GM12878 (cell line): ENCODE measurements around the gene JMJD6. TPM values are rescaled to one million over a fixed set of nuclear protein-coding genes. Genes with fewer than 3 reads are reported as not detected.

Experiments
- ATAC-seq: fragments of 200-7000 bp; cut with Tn5 transposase; 3 replicates; pipeline ENCODE4 v1.9.1; 2020; ENCODE audit warnings: mild to moderate bottlenecking, moderate library complexity
- BruUV-seq: library from RNA; stranded (reverse); fragments of 400-500 nt; replicated peaks from 2 replicates; lab custom pipeline; 2021; lab: Mats Ljungman, UMichigan
- CTCF ChIA-PET: fragments of 300-600 bp; sonication (Branson Sonifier 250); formaldehyde crosslinking; extraction: SDS; loops from one replicate; lab custom pipeline; 2021; ENCODE audit warnings: inconsistent platforms; lab: Yijun Ruan, JAX
- POLR2A ChIA-PET: fragments of 350-600 bp; formaldehyde crosslinking; extraction: SDS; loops from one replicate; lab custom pipeline; 2021; ENCODE audit warnings: inconsistent platforms; lab: Charles Lee
- RAD21 ChIA-PET: fragments of 300-600 bp; sonication (Branson Sonifier 250); formaldehyde crosslinking; loops from one replicate; lab custom pipeline; 2023; ENCODE audit warnings: antibody characterized with exemption; ENCODE audit not compliant: unreplicated experiment; lab: Charles Lee
- SMC1A ChIA-PET: fragments of 300-600 bp; sonication (Branson Sonifier 250); formaldehyde crosslinking; loops from one replicate; lab custom pipeline; 2023; ENCODE audit not compliant: unreplicated experiment, uncharacterized antibody; lab: Charles Lee
- DNase-seq: peaks from one replicate; pipeline ENCODE4 v3.0.0-alpha.2; 2011; ENCODE audit warnings: low read depth, low spot score
- FAIRE-seq: peaks from 3 replicates; lab custom pipeline; 2011; peaks lifted over from hg19 to GRCh38; lab: Jason Lieb, UNC
- H2AFZ ChIP-seq: 2 replicates; pipeline ENCODE4 v1.6.0; 2011; ENCODE audit warnings: low read depth, low read length, control low read depth; ENCODE audit not compliant: control insufficient read depth
- H3K27ac ChIP-seq: 2 replicates; pipeline ENCODE4 v1.5.1; 2011; ENCODE audit warnings: control low read depth; ENCODE audit not compliant: control insufficient read depth, insufficient read depth
- H3K27me3 ChIP-seq, 2 experiments: replicated peaks in 1 of 2; 2 replicates each; pipeline versions ENCODE4 v1.6.0 to v1.6.1; 2011; ENCODE audit warnings: low read length in 1 of 2; ENCODE audit not compliant: control insufficient read depth in 2 of 2, insufficient read depth in 2 of 2
- H3K36me3 ChIP-seq, 2 experiments: 2 replicates each; pipeline ENCODE4 v1.5.1; 2011; ENCODE audit warnings: low read length in 1 of 2; ENCODE audit not compliant: control insufficient read depth in 2 of 2, insufficient read depth in 2 of 2
- H3K4me1 ChIP-seq: 2 replicates; pipeline ENCODE4 v1.6.1; 2011; ENCODE audit warnings: mild to moderate bottlenecking, low read length, moderate library complexity, mixed read lengths; ENCODE audit not compliant: control insufficient read depth, insufficient read depth
- H3K4me2 ChIP-seq: 2 replicates; pipeline ENCODE4 v1.6.0; 2011; ENCODE audit warnings: control low read depth; ENCODE audit not compliant: control insufficient read depth, insufficient read depth
- H3K4me3 ChIP-seq: fragments of 200-600 bp; sonication (generic); 2 replicates; pipeline ENCODE4 v1.5.1; 2016
- H3K79me2 ChIP-seq: 2 replicates; pipeline ENCODE4 v1.6.0; 2011; ENCODE audit warnings: low read length; ENCODE audit not compliant: control insufficient read depth, insufficient read depth
- H3K9ac ChIP-seq: 2 replicates; pipeline ENCODE4 v1.8.0; 2011; ENCODE audit warnings: low read length, control low read depth, mixed read lengths; ENCODE audit not compliant: control insufficient read depth, insufficient read depth
- H3K9me3 ChIP-seq: replicated peaks from 3 replicates; pipeline ENCODE4 v1.5.1; 2011; ENCODE audit warnings: mild to moderate bottlenecking, low read length; ENCODE audit not compliant: control insufficient read depth, insufficient read depth
- H4K20me1 ChIP-seq: 2 replicates; pipeline ENCODE4 v1.6.0; 2011; ENCODE audit not compliant: control insufficient read depth, insufficient read depth
- CBX3 ChIP-seq: fragments of 200-600 bp; sonication (generic); IDR thresholded peaks from 2 replicates; pipeline ENCODE4 v1.6.1; 2016; ENCODE audit warnings: low read depth, borderline replicate concordance
- CBX5 ChIP-seq: sonication (generic); IDR thresholded peaks from 2 replicates; pipeline ENCODE4 v1.6.1; 2016; ENCODE audit warnings: low read depth, moderate library complexity, mild to moderate bottlenecking, inconsistent platforms
- EGR1 ChIP-seq, 2 experiments: IDR thresholded peaks; 1 replicate in 1 of 2; 2 replicates in 1 of 2; pipeline ENCODE4 v1.6.1; 2011 to 2012; ENCODE audit warnings: low read depth in 2 of 2, low read length in 2 of 2, borderline replicate concordance in 1 of 2, mild to moderate bottlenecking in 1 of 2, moderate library complexity in 1 of 2
- MEF2A ChIP-seq: IDR thresholded peaks from 2 replicates; pipeline ENCODE4 v1.6.1; 2011; ENCODE audit warnings: low read depth, mild to moderate bottlenecking, low read length, moderate library complexity; ENCODE audit not compliant: insufficient read depth
- MTA2 ChIP-seq: fragments of 450-650 bp; IDR thresholded peaks from 2 replicates; pipeline ENCODE4 v1.6.1; 2016; ENCODE audit warnings: low read depth, mild to moderate bottlenecking, moderate library complexity
- PML ChIP-seq: IDR thresholded peaks from 2 replicates; pipeline ENCODE4 v1.6.1; 2012; ENCODE audit warnings: low read length, inconsistent platforms
- SPI1 ChIP-seq: IDR thresholded peaks from 2 replicates; pipeline ENCODE4 v1.6.1; 2011; ENCODE audit warnings: low read depth, mild to moderate bottlenecking, low read length, moderate library complexity, borderline replicate concordance; ENCODE audit not compliant: insufficient read depth
- SRF ChIP-seq, 2 experiments: IDR thresholded peaks; 2 replicates each; pipeline ENCODE4 v1.6.1; 2011; ENCODE audit warnings: low read depth in 2 of 2, low read length in 2 of 2, mild to moderate bottlenecking in 1 of 2, moderate library complexity in 1 of 2
- YY1 ChIP-seq: IDR thresholded peaks from 2 replicates; pipeline ENCODE4 v1.6.1; 2011; ENCODE audit warnings: low read depth, mild to moderate bottlenecking, low read length
- ZNF217 ChIP-seq: fragments of 450-650 bp; IDR thresholded peaks from 2 replicates; pipeline ENCODE4 v1.6.1; 2017; ENCODE audit warnings: antibody characterized with exemption, mild to moderate bottlenecking
- ZNF384 ChIP-seq: IDR thresholded peaks from 2 replicates; pipeline ENCODE4 v1.6.1; 2012; ENCODE audit warnings: low read depth, mild to moderate bottlenecking, low read length, improper control_type of control experiment, borderline replicate concordance
- ZSCAN29 ChIP-seq: fragments of 450-650 bp; IDR thresholded peaks from 2 replicates; pipeline ENCODE4 v1.6.1; 2017; ENCODE audit warnings: mild to moderate bottlenecking, moderate library complexity
- WGBS: methylation state at CpG from one replicate; pipeline ENCODE4 v1.1.6; 2016; ENCODE audit warnings: low lambda C conversion rate; ENCODE audit not compliant: insufficient replicate concordance, insufficient coverage; ENCODE audit errors: missing lambda C conversion rate; 5-methylcytosine and 5-hydroxymethylcytosine counted together
- in situ Hi-C: fragments of 300-500 bp; cut with MboI; formaldehyde crosslinking; loops from 9 replicates; pipeline ENCODE4 v1.14.3; 2018; ENCODE audit warnings: mixed read lengths
- intact Hi-C: fragments of 100-400 bp; cut with micrococcal nuclease; formaldehyde crosslinking; loops from one replicate; pipeline ENCODE4 v1.14.2; 2022; ENCODE audit not compliant: unreplicated experiment
- polyA plus RNA-seq, 11 experiments: library from polyadenylated mRNA; depleted of rRNA in 4 of 11; unstranded in 6 of 11; stranded (reverse) in 5 of 11; fragments of >200 nt; fragmentation: Nextera tagmentation in 4 of 11; fragmentation: Illumina TruSeq in 1 of 11; extraction: Ambion mirVana in 4 of 11; extraction: Trizol in 1 of 11; gene quantifications; 1 replicate in 1 of 11; 2 replicates in 10 of 11; pipeline versions ENCODE4 v1.2.1 to v1.2.3, GENCODE V29; 2011 to 2016; ENCODE audit warnings: inconsistent platforms in 2 of 11, missing spikeins in 2 of 11, low read depth in 1 of 11
- total RNA-seq, 4 experiments: library from RNA; depleted of rRNA in 3 of 4; stranded (reverse); fragments of >200 nt in 3 of 4; fragmentation: Illumina TruSeq in 1 of 4; extraction: Trizol in 1 of 4; gene quantifications; 2 replicates each; pipeline versions ENCODE4 v1.2.1 to v1.2.3, GENCODE V29; 2013 to 2021
- TF ChIP-seq, protein P1 (sequence below): fragments of 450-650 bp; IDR thresholded peaks from 2 replicates; pipeline ENCODE4 v1.6.1; 2016; ENCODE audit warnings: mild to moderate bottlenecking, moderate library complexity, borderline replicate concordance
- TF ChIP-seq, protein P2 (sequence below): fragments of 450-650 bp; conservative IDR thresholded peaks from 2 replicates; pipeline ENCODE4 v1.6.1; 2017; ENCODE audit warnings: mild to moderate bottlenecking, moderate library complexity

Gene JMJD6
- total and polyA plus RNA-seq, 10 of the 15 experiments (the other 5 are each of a cell fraction or from before 2014, with no cell fraction given): 1.2 to 36.0 (median 22.2) TPM

DNA sequence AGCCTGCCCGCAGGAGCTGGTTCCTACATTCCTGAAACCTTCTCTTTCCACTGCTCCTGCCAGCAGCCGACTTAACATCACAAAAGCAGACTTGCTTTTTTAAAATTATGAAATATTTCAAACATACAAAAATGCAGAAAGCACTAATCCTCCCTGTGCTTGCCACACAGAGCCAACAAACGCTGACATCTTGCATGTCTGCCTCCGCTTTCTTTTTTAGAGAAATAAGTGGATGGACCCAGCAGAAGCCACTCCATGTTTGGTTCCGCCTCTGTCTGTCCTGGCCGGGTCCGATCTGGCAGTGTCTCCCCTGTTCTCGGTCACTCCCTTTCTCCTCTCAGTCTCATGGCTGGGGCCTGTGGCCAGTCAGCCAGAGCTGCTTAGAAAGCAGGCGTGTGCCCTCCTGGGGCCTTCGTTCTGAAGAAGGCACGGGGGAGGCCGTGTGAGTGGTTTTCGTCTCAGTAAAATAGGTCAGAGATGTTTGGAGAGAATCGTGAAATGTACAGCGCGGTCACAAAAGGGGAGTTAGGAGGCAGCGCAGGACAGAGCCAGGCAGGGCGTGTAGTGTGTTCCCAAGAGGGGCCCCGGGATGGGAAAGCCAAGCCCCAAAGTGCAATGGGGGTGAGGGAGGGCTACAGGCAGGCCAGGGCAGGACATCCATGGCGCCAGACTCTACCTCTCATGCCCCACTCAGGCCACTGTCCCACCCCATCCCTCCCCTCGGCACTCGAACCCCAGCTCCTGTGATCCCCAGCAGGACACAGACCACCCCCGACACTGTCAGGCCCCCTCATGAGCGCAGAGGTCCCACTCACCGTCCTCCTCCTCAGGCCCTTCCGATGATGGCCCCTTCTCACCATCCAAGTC, 38.9 kb downstream of the JMJD6 start:
- no peak for FAIRE-seq
- no peaks in the 10 kb centered on the region for H3K36me3 ChIP-seq
- H3K9me3 ChIP-seq: no peaks in the 10 kb centered on the region
- no peak for ATAC-seq
- no peaks in the 10 kb centered on the region for H4K20me1 ChIP-seq
- intact Hi-C loops (no loop called here), in situ Hi-C loops (no loop called here)
- no peak overlapping the region for H3K27ac ChIP-seq
- ChIA-PET SMC1A (no interaction called here), RAD21 (no interaction called here), POLR2A (no interaction called here), CTCF (no interaction called here)
- BruUV-seq: no TSS peak
- no peak overlapping the region for H3K4me2 ChIP-seq
- no peak overlapping the region for H2AFZ ChIP-seq
- 34% methylated on average over 26 of the region's 26 CpGs for WGBS
- H3K9ac ChIP-seq: no peak overlapping the region
- H3K4me3 ChIP-seq: no peak overlapping the region
- no peaks in the 10 kb centered on the region for H3K79me2 ChIP-seq
- H3K4me1 ChIP-seq: no peaks in the 10 kb centered on the region
- H3K27me3 ChIP-seq: peaks cover 0 to 1% of the 10 kb centered on the region in 2 experiments; a peak in 2 of 4 replicates
- TF ChIP-seq, protein P1, sequence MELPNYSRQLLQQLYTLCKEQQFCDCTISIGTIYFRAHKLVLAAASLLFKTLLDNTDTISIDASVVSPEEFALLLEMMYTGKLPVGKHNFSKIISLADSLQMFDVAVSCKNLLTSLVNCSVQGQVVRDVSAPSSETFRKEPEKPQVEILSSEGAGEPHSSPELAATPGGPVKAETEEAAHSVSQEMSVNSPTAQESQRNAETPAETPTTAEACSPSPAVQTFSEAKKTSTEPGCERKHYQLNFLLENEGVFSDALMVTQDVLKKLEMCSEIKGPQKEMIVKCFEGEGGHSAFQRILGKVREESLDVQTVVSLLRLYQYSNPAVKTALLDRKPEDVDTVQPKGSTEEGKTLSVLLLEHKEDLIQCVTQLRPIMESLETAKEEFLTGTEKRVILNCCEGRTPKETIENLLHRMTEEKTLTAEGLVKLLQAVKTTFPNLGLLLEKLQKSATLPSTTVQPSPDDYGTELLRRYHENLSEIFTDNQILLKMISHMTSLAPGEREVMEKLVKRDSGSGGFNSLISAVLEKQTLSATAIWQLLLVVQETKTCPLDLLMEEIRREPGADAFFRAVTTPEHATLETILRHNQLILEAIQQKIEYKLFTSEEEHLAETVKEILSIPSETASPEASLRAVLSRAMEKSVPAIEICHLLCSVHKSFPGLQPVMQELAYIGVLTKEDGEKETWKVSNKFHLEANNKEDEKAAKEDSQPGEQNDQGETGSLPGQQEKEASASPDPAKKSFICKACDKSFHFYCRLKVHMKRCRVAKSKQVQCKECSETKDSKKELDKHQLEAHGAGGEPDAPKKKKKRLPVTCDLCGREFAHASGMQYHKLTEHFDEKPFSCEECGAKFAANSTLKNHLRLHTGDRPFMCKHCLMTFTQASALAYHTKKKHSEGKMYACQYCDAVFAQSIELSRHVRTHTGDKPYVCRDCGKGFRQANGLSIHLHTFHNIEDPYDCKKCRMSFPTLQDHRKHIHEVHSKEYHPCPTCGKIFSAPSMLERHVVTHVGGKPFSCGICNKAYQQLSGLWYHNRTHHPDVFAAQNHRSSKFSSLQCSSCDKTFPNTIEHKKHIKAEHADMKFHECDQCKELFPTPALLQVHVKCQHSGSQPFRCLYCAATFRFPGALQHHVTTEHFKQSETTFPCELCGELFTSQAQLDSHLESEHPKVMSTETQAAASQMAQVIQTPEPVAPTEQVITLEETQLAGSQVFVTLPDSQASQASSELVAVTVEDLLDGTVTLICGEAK: no peak
- TF ChIP-seq CBX5 (no peak), ZSCAN29 (no peak), ZNF217 (no peak), SRF (IDR thresholded peaks at IDR 0.05; ENCODE audit: low read depth in 2 of 2, low read length in 2 of 2) (no peak), MTA2 (no peak), SPI1 (no peak), YY1 (no peak), CBX3 (no peak), MEF2A (no peak), PML (no peak), ZNF384 (no peak), EGR1 (IDR thresholded peaks at IDR 0.05; ENCODE audit: borderline replicate concordance in 1 of 2, low read depth in 2 of 2, low read length in 2 of 2) (no peak)
- TF ChIP-seq, protein P2, sequence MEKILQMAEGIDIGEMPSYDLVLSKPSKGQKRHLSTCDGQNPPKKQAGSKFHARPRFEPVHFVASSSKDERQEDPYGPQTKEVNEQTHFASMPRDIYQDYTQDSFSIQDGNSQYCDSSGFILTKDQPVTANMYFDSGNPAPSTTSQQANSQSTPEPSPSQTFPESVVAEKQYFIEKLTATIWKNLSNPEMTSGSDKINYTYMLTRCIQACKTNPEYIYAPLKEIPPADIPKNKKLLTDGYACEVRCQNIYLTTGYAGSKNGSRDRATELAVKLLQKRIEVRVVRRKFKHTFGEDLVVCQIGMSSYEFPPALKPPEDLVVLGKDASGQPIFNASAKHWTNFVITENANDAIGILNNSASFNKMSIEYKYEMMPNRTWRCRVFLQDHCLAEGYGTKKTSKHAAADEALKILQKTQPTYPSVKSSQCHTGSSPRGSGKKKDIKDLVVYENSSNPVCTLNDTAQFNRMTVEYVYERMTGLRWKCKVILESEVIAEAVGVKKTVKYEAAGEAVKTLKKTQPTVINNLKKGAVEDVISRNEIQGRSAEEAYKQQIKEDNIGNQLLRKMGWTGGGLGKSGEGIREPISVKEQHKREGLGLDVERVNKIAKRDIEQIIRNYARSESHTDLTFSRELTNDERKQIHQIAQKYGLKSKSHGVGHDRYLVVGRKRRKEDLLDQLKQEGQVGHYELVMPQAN: no peak
- DNase-seq: no peak
